DOHH2 (cell line): ENCODE data around the gene PIGS.

Source experiments
- H3F3A ChIP-seq: fragments of 200-600 bp; sonication (generic), shearing (Covaris generic); 2 replicates; pipeline ENCODE4 v1.6.0; 2016; ENCODE audit warnings: antibody characterized with exemption, mild to moderate bottlenecking; ENCODE audit not compliant: control insufficient read depth, insufficient read depth
- H3K27ac ChIP-seq: fragments of 200-600 bp; sonication (generic); 2 replicates; pipeline ENCODE4 v1.5.1; 2014; ENCODE audit warnings: low read depth, mild to moderate bottlenecking, low read length, moderate library complexity
- H3K27me3 ChIP-seq: fragments of 200-600 bp; sonication (generic); 2 replicates; pipeline ENCODE4 v1.6.1; 2014; ENCODE audit warnings: mild to moderate bottlenecking, low read length, mixed read lengths; ENCODE audit not compliant: control insufficient read depth
- H3K36me3 ChIP-seq: fragments of 200-600 bp; sonication (generic); 2 replicates; pipeline ENCODE4 v1.6.1; 2014; ENCODE audit warnings: mild to moderate bottlenecking, low read length, moderate library complexity, mixed read lengths; ENCODE audit not compliant: control insufficient read depth
- H3K4me1 ChIP-seq: fragments of 200-600 bp; sonication (generic); 2 replicates; pipeline ENCODE4 v1.6.1; 2014; ENCODE audit warnings: mild to moderate bottlenecking, low read length, mixed read lengths; ENCODE audit not compliant: control insufficient read depth
- H3K4me2 ChIP-seq: fragments of 200-600 bp; sonication (generic); 2 replicates; pipeline ENCODE4 v1.6.0; 2014; ENCODE audit warnings: mild to moderate bottlenecking, low read length, moderate library complexity
- H3K4me3 ChIP-seq: fragments of 200-600 bp; sonication (generic); 2 replicates; pipeline ENCODE4 v1.5.1; 2014; ENCODE audit warnings: mild to moderate bottlenecking, low read length, mixed read lengths
- H3K79me2 ChIP-seq: fragments of 200-600 bp; sonication (generic); 2 replicates; pipeline ENCODE4 v1.6.1; 2014; ENCODE audit warnings: mild to moderate bottlenecking, low read length, mixed read lengths; ENCODE audit not compliant: control insufficient read depth
- H3K9me2 ChIP-seq: fragments of 200-600 bp; sonication (generic); replicated peaks from 2 replicates; pipeline ENCODE4 v1.6.1; 2014; ENCODE audit warnings: mild to moderate bottlenecking, low read length, mixed read lengths; ENCODE audit not compliant: control insufficient read depth
- H3K9me3 ChIP-seq: fragments of 200-600 bp; sonication (generic); 2 replicates; pipeline ENCODE4 v1.6.1; 2014; ENCODE audit warnings: antibody characterized with exemption, low read length, mixed read lengths; ENCODE audit not compliant: control insufficient read depth, insufficient read depth
- H4K20me1 ChIP-seq: fragments of 200-600 bp; sonication (generic); 2 replicates; pipeline ENCODE4 v1.6.0; 2014; ENCODE audit warnings: low read depth, mild to moderate bottlenecking, antibody characterized with exemption, low read length, moderate library complexity; ENCODE audit not compliant: control insufficient read depth, insufficient read depth
- EZH2phosphoT487 ChIP-seq: fragments of 200-600 bp; sonication (generic); IDR thresholded peaks from 2 replicates; pipeline ENCODE4 v1.6.1; 2017; ENCODE audit warnings: borderline replicate concordance, mild to moderate bottlenecking, antibody characterized with exemption, low read length, moderate library complexity, mixed read lengths
- TF ChIP-seq, protein P1 (sequence below): fragments of 200-600 bp; sonication (generic); IDR thresholded peaks from one replicate; pipeline ENCODE4 v1.5.1; 2014; ENCODE audit warnings: antibody characterized with exemption, mild to moderate bottlenecking, low read depth, low read length; ENCODE audit not compliant: poor library complexity, severe bottlenecking

The PIGS gene

DNA sequence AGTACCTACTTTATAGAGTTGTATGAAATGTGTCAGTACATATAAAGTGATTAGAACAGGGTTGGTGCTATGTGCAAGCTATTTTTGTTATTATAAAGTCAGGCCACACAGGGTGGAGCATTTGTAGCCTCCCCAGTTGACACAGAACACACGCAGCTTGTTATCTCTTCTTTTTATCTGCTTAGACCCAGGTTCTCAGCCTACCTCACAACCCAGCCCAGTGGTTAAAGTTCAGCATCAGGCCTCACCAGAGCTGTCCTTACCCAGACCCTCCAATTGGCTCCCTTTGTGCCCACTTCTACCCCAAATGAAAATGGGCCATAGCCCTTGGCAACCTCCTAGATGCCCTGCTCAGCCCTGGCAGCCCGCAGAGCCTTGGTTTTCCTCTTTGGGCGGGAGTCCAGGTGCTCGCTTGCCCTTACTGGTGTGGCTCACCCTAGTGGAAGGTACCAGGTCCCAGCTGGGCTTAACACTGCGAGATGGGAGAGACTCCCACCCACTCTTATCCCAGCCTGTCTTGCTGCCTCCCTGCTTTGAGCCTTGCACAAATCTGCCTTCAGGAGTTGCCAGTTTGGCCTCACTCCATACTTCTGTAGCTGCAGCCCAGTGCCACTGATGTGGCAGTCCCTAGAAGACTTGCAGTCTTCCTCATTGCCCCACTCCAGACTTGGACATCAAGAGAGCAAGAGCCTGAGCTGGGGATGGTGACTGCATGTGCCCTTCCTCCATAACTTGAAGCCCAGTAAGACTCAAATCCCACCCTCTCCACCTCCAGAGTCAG, 1.1 kb upstream of the PIGS start:
- Histone ChIP-seq H3K9me3 (no peaks in the 10 kb centered on the region), H3F3A (peaks cover 9% of the 10 kb centered on the region), H3K9me2 (no peaks in the 10 kb centered on the region), H3K79me2 (peaks cover 19% of the 10 kb centered on the region), H3K27ac (peak overlapping the region; percentile 20; the same call in 1 of the 2 replicates), H4K20me1 (no peaks in the 10 kb centered on the region; the same call in 1 of the 2 replicates), H3K4me2 (peak overlapping the region; percentile 92), H3K4me1 (peaks cover 58% of the 10 kb centered on the region), H3K4me3 (peak overlapping the region; percentile 84), H3K36me3 (peaks cover 44% of the 10 kb centered on the region), H3K27me3 (no peaks in the 10 kb centered on the region)
- TF ChIP-seq EZH2phosphoT487, result no peak
- TF ChIP-seq, protein P1, sequence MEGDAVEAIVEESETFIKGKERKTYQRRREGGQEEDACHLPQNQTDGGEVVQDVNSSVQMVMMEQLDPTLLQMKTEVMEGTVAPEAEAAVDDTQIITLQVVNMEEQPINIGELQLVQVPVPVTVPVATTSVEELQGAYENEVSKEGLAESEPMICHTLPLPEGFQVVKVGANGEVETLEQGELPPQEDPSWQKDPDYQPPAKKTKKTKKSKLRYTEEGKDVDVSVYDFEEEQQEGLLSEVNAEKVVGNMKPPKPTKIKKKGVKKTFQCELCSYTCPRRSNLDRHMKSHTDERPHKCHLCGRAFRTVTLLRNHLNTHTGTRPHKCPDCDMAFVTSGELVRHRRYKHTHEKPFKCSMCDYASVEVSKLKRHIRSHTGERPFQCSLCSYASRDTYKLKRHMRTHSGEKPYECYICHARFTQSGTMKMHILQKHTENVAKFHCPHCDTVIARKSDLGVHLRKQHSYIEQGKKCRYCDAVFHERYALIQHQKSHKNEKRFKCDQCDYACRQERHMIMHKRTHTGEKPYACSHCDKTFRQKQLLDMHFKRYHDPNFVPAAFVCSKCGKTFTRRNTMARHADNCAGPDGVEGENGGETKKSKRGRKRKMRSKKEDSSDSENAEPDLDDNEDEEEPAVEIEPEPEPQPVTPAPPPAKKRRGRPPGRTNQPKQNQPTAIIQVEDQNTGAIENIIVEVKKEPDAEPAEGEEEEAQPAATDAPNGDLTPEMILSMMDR, result no peak

DNA sequence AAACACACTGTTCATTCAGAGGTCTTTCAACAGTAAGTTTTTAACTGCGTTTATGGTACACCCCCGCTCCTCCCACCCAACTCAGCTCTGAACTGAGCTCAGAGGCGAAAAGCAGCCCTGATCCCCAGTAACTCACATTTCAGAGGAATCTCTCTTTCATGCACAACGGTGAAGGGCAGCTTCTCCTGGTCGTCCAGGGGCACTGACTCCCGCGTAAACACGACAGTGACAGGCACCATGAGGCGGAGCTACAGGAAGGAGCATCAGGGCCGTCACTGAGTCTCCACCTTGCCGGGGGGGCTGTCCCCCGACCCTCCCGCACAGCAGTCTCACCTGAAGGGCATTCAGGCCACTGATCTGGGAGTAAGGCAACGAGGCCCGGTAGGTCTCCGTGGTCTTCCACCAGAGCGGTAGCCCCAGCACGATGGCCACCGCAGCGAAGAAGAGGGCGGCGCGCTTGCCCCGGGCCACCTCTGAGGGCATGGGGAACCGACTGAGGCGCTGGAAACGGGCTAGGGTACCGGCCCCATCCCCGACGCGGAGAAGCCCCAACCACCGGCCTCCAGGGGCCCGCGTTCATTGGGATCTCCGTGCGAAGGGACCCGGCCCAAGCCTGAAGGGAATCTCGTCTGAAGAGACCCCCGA, 486 bp downstream of the PIGS start:
- Histone ChIP-seq H3K9me2 (no peaks in the 10 kb centered on the region), H3K4me1 (peaks cover 55% of the 10 kb centered on the region), H3K79me2 (peaks cover 32% of the 10 kb centered on the region), H3K4me2 (peak overlapping the region; percentile 92), H4K20me1 (peaks cover 8% of the 10 kb centered on the region; the same call in 1 of the 2 replicates), H3K4me3 (peak overlapping the region; percentile 84), H3K9me3 (no peaks in the 10 kb centered on the region), H3K27ac (peak overlapping the region; percentile 18; the same call in 1 of the 2 replicates), H3K27me3 (no peaks in the 10 kb centered on the region), H3F3A (peaks cover 11% of the 10 kb centered on the region), H3K36me3 (peaks cover 44% of the 10 kb centered on the region)
- TF ChIP-seq EZH2phosphoT487, result no peak

DNA sequence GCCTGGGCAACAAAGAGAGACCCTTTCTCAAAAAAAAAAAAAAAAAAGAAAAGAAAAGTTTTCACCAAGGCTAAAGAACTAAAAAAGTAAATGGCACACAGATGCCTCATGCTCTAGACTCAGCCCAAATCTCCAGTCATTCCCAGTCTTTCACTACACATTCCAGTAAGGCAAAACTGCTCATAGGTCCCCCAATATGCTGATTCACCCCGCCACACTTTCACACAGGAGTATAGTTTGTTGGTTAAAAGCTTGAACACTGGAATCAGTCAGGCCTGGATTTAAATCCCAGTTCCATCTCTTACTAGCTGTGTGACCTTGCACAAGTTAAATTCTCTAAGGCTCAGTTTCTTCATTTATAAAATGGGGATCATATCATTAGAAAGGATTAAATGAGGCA, 1.9 kb downstream of the PIGS start:
- H4K20me1 ChIP-seq, result peaks cover 8% of the 10 kb centered on the region
- H3K79me2 ChIP-seq, result peaks cover 43% of the 10 kb centered on the region
- peaks cover 11% of the 10 kb centered on the region for H3F3A ChIP-seq
- H3K4me2 ChIP-seq, result peak overlapping the region; percentile 92; the same call in 1 of the 2 replicates
- TF ChIP-seq, protein P1, result no peak
- TF ChIP-seq EZH2phosphoT487, result no peak
- H3K27ac ChIP-seq, result no peak overlapping the region
- no peaks in the 10 kb centered on the region for H3K27me3 ChIP-seq
- H3K9me3 ChIP-seq, result no peaks in the 10 kb centered on the region
- no peaks in the 10 kb centered on the region for H3K9me2 ChIP-seq
- H3K4me3 ChIP-seq, result peak overlapping the region; percentile 84; the same call in 1 of the 2 replicates
- H3K4me1 ChIP-seq, result peaks cover 50% of the 10 kb centered on the region
- H3K36me3 ChIP-seq, result peaks cover 35% of the 10 kb centered on the region
